Suppressor macrophage treated with lipopolysaccharide for 4 hours (primary cell): ENCODE results near the gene DAND5.
A peak's percentile ranks its signal among the peaks of the same experiment; 100 is the strongest.

Experiments used
- DNase-seq: peaks from one replicate; pipeline ENCODE4 v3.0.0-alpha.2; 2020

Gene DAND5, protein sequence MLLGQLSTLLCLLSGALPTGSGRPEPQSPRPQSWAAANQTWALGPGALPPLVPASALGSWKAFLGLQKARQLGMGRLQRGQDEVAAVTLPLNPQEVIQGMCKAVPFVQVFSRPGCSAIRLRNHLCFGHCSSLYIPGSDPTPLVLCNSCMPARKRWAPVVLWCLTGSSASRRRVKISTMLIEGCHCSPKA

DNA sequence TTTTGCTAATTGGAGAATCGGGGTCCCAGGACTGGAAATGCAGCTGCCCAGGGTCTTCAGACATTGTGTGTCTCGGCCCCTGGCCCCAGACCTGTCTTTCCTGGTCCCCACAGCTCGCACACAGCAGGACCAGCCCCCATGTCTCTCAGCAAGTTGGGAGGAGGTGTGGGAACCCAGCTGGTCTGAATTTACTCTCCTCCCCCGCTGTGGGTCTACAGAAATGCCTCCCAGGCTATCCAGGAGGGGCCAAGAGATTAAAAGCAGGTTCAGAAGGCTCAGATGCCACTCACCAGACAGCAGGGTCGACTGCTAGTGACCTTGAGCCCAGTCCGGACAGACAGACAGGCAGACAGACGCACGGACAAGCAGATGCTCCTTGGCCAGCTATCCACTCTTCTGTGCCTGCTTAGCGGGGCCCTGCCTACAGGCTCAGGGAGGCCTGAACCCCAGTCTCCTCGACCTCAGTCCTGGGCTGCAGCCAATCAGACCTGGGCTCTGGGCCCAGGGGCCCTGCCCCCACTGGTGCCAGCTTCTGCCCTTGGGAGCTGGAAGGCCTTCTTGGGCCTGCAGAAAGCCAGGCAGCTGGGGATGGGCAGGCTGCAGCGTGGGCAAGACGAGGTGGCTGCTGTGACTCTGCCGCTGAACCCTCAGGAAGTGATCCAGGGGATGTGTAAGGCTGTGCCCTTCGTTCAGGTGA is at the start of gene DAND5:
Gene DAND5, plus strand, starts transcription at position 285 of the 697 bp plus-strand sequence. Its CDS starts 85 bp downstream, at position 370.
- no peak for DNase-seq

DNA sequence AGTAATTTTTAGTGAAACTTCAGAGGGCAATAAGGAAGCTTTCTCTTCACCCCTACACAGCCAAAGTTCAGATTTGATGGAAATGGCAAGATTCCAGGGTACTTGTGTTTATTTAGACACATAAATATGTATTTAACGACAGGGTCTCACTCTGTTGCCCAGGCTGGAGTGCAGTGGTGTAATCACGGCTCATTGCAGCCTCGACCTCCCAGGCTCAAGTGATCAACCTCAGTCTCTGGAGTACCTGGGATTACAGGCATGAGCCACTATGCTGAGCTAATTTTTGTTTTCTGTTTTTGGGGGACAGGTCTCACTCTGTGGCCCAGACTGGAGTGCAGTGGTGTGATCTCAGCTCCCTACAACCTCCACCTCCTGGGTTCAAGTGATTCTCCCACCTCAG is 48.3 kb upstream of the DAND5 start:
- DNase-seq, result no peak

DNA sequence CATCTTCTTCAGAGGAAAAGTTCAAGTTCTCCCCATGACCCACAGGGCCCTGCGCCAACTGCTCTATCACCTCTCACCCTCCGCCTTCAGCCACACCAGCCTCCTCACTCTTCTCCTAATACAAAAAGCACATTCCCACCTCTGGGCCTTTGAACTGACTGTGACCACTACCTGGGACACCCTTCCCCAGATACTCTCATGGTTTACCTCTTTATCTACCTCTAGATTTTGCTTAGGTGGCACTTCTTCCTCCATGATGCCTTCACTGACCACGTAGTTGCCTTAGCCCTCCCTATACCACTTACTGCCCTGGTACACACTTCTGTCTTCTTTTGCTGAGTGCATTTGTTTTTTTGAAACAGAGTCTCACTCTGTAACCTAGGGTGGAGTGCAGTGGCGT is 46.4 kb upstream of the DAND5 start:
- no peak for DNase-seq

DNA sequence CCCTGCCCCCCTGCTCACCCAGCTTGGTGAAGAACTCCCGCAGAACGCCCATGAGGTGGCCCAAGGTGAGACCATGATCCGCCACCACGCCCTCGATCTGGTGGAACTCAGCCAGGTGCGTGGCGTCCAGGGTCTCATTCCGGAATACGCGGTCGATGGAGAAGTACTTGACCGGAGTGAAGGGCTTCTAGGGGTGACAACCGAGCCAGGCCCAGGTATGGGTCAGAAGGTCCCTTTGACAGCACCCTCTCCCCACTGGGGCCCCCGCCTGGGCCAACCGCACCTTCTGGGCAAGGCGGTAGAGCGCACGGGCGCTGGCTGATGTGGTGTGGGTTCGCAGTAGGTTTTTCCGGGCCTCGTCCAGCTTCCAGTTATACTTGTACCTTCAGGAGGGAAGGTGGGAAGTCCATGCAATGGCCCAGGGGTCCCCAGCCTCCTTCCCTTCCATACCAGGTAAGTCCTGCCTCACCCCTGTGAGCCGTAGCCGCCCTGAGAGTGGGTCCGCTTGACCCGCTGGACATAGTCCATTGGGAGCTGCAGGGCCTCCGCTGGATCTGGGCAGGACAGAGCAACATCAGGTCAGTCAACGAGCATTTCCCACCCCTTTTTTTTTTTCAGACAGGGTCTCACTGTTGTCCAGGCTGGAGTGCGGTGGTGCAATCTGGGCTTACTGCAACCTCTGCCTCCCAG is 44.6 kb upstream of the DAND5 start:
- no peak for DNase-seq

DNA sequence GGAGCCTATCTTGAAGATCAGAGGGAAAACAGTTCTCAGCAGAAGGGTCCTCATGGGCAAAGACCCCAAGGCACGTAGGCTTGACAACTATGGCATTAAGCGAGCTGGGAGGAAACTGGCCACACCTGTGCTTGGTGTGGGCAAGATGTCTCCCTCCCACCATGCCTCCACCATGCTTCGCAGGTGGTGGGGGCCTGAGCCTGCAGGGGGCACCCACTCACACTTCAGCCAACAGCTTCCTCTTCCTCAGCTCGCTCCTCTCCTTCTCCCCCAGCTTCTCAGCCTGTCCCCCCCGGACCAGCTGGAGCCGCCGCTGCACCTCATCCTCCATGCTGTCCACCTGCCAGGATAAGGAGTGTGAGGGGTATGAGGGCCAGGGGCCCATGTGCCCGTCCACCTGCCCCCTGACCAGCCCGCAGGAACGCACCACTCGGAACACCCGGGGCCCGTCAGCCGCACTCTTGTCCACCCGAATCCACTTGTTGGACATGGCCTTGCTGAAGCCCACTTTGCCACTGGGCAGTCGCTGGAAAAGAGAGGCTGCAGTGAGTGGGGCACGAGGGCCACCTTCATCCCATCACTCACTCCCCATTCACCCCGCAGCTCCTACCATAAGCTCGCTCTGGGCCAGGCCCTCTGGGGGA is 39.3 kb upstream of the DAND5 start:
- no peak for DNase-seq

DNA sequence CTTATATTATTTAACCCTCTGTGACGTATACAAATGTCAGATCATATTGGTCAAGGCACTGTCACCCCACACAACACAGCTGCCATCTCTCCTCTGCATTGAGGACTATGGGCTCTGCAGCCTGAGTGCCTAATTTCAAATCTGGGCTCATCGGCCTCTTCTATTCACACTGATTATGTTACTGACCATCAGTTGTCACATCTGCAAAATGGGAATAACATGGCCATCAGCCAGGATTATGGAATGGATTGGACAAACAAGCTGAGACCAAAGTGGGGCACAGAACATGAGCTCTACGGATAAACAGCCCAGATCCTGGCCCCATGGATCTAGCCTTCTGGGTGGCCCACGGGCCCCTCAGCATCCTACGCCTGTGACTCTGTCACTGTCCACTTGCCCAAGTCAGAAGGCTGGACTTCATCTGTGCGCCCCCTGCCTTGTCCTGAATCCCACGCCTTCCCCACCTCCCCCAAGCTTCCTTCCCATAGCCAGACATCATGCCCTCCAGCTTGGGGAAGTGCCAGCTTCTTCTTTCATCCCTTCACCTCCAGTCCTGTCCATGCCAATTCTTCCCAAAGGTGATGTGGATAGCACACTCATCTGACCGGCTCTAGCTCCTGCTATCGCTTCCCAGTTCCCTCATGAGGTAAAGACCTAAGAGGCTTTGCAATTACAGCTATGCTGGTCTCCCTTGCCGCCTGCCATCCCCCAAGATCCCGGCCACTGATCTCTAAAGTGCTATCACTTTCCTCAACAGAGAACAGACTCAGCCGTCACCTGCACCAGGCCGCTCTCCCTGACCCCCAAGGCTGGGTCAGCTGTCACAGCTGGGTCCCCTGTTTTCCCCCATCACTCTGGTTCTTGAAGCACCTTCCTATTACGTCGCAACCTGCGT is 36.7 kb upstream of the DAND5 start:
- no peak for DNase-seq

DNA sequence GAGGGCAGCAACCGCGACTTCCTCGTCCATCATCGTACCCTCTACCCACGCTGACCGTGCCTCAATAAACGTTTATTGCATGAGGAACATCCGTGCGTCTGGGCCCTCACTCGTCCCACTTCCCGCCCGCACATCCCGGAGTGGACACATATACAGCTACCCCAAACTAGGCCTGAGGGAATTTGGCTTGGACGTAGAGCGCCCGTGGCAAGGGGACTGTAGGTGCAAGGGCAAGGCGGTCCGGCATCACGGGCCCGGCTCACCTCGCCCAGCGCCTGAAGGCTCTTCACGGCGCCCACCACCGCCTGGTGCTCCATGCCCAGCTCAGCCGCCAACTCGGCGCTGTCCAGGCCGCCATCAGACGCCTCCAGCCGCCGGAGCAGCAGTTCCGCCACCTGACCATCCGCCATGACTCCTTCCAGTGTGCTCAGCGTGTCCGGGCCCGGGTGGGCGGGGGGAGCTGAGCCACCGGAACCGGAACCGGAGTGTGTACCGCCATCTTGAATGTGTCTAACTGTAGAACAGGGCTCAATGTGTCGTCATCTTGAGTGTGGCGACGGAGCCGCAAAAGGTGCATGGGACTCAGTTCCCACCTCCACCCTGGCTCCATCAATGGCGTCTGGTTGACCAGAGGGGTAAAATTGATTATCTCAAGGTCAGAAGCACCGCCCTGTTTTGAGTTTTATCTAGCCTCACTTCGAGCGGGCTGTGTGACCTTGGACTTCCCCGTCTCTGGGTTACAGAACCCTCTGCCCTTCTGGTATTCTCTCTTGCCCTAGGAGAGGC is 35.9 kb upstream of the DAND5 start, which contains the start of gene FARSA:
Gene FARSA, minus strand, starts transcription at position 425 of the 786 bp plus-strand sequence. Its CDS starts 15 bp downstream, at position 410.
- DNase-seq, result peak; percentile 95

DNA sequence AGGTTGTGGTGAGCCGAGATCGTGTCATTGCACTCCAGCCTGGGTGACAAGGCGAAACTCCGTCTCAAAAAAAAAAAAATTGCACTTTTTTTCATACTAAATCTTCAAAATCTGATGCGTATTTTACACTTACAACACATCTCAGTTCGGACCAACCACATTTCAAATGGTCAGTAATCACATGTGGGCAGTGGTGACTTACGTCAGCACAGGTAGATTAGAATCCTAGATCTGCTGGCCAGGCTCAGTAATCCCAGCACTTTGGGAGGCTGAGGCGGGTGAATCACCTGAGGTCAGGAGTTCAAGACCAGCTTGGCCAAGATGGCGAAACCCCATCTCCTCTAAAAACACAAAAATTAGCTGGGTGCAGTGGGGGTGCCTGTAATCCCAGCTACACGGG is 34.3 kb upstream of the DAND5 start:
- DNase-seq, result no peak

DNA sequence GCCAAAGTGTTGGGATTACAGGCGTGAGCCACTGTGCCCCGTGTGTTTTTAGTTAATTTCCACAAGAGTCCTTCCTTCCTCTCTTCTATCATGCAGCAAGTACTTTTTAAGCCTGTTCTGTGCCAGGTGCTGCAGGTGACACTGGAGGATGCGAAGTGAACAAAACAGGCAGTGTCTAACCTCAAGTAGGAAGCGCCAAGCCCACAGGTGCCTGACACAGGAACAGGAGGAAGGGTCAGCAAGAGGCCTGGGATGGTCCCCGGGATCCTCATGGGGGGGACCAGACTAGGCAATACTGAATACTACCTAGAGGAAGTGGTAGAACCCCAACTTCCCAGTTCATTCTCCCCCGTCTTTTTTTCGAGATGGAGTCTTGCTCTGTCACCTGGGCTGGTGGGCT is 32.8 kb upstream of the DAND5 start:
- no peak for DNase-seq

DNA sequence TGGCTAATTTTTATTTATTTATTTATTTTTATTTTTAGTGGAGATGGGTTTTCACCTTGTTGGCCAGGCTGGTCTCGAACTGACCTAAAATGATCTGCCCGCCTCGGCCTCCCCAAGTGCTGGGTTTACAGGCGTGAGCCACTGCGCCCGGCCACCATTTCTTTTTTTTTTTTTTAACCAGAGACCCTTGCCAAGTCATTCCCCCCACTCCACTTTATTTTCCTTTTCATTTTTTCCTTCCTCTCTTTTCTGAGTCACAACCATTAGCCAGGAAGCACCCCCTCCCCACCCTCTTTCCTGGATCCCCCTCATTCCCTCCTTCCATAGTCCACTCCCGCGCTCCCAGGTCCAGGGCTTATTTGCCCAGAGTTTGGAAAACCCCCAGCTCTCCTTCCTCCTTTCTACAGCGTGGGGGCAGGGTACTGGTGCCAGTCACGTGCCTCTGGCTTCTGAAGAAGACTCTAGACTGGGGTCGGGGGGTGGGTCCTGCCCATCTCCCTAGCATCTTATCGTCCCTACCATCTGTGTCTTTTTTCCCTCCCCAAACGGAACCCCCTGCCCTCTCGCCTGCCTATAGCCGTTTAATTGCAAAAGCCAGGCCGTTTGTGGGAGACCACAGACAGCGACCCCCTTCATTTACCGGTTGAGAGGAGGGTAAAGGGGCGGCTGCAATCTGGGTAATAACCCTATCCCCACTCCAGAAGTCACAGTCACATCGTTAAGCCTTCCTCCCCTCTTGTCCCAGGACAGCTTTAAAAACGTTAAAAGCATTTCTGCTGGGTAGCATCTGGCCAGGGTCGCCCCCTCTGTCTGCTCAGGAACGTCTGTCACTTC is 32.1 kb upstream of the DAND5 start:
- DNase-seq, result peak; percentile 80

DNA sequence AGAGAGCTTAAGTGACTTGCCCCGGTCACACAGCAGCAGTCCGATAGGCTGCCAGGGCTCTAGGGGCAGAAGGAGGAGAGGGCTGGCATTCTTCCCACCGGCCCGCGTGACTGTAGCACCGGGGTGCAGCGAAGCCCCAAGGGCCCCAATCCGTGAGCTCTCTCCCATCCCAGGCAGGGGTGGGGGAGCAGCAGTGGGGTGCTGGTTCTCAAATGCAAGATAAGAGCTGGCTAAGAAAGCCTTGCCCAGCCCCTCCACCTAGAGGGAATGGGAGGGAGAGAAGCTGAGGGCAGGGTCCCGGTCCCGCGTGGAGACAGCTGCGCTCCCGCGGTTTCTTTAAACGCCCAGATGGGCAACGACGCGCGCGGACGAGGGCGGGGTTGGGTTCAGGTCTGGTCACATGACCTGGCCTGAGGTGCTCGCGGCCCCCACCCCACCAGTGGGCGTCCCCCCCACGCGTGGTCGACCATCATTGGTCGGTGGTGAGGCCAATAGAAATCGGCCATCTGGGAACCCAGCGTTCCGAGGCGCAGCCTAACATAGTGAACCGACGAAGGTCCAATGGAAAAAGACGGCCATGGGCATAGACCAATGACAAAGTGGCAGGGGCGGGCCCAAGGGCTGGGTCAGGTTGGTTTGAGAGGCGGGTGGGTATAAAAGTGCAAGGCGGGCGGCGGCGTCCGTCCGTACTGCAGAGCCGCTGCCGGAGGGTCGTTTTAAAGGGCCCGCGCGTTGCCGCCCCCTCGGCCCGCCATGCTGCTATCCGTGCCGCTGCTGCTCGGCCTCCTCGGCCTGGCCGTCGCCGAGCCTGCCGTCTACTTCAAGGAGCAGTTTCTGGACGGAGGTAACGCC is 31.2 kb upstream of the DAND5 start, which contains the start of gene CALR:
Gene CALR, plus strand, starts transcription at position 683 of the 852 bp plus-strand sequence. Its CDS starts 71 bp downstream, at position 754.
- DNase-seq, result peak; percentile 99

DNA sequence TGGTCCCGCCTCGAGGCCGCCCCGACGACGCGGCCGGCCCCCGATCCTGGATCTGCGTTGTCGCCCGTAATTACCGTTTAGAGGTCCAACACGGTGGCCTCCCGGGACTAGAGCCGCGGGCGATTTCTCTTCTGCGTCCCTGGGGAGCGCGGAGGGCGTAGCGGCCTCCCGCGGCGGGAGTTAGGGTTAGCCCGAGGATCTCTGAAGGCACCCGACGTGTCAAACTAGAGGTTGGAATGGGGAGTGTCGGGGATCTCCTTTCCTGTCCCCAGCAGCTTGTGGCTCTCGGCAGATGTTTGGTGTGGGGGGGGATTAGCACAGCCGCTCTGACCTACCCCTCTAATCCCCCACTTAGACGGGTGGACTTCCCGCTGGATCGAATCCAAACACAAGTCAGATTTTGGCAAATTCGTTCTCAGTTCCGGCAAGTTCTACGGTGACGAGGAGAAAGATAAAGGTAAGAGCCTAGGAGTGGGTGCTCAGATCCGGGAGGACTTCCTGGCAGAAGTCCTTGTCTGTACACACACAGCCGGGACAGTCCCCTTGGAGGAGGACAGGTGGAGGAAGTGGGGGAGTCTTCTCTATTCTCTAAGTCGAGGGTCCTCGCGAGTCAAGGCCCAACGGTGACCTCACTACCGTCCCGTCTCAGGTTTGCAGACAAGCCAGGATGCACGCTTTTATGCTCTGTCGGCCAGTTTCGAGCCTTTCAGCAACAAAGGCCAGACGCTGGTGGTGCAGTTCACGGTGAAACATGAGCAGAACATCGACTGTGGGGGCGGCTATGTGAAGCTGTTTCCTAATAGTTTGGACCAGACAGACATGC is 30.4 kb upstream of the DAND5 start:
- DNase-seq, result peak; percentile 63

DNA sequence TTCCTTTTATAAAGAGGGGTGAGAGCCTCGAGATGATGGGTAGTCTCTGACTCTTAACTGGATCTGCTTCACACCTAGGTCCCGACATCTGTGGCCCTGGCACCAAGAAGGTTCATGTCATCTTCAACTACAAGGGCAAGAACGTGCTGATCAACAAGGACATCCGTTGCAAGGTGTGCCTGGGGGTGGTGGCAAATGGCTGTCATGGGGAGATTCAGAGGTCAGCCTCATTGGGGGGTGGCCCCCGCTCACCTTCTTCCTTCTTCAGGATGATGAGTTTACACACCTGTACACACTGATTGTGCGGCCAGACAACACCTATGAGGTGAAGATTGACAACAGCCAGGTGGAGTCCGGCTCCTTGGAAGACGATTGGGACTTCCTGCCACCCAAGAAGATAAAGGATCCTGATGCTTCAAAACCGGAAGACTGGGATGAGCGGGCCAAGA is 29.4 kb upstream of the DAND5 start:
- DNase-seq, result no peak

DNA sequence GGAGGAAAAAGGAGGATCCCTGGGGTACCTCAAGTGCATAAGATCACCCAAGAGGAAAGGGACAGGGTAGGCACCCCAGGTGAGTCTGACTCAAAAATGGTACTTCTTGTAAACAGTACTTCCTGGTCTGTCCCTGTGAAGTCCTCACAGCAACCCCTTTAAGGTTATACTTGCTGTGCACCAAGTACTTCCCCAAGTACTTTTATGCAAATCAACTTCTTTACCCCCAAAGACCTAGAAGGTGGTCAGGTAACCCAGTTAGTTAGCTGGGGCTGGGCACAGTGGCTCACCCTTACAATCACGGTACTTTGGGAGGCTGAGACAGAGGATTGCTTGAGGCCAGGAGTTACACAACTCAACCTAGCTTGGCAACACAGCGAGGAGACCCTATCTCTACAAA is 28.5 kb upstream of the DAND5 start:
- no peak for DNase-seq

DNA sequence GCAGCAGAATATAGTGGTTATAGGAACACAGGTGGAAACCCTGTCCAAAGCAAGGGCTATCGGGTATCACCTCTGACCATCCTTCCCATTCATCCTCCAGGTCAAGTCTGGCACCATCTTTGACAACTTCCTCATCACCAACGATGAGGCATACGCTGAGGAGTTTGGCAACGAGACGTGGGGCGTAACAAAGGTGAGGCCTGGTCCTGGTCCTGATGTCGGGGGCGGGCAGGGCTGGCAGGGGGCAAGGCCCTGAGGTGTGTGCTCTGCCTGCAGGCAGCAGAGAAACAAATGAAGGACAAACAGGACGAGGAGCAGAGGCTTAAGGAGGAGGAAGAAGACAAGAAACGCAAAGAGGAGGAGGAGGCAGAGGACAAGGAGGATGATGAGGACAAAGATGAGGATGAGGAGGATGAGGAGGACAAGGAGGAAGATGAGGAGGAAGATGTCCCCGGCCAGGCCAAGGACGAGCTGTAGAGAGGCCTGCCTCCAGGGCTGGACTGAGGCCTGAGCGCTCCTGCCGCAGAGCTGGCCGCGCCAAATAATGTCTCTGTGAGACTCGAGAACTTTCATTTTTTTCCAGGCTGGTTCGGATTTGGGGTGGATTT is 25.8 kb upstream of the DAND5 start:
- DNase-seq, result no peak

DNA sequence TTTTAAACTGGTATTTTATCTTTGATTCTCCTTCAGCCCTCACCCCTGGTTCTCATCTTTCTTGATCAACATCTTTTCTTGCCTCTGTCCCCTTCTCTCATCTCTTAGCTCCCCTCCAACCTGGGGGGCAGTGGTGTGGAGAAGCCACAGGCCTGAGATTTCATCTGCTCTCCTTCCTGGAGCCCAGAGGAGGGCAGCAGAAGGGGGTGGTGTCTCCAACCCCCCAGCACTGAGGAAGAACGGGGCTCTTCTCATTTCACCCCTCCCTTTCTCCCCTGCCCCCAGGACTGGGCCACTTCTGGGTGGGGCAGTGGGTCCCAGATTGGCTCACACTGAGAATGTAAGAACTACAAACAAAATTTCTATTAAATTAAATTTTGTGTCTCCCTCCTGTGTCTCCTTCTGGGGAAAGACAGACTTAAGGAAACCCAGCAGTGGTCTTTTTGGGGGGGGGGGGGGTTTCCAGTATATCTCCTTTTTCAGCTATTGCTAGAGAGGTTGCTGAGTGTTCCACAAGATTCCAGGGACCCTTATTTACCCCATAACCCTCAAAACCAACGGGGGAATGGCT is 25.2 kb upstream of the DAND5 start:
- DNase-seq, result no peak

DNA sequence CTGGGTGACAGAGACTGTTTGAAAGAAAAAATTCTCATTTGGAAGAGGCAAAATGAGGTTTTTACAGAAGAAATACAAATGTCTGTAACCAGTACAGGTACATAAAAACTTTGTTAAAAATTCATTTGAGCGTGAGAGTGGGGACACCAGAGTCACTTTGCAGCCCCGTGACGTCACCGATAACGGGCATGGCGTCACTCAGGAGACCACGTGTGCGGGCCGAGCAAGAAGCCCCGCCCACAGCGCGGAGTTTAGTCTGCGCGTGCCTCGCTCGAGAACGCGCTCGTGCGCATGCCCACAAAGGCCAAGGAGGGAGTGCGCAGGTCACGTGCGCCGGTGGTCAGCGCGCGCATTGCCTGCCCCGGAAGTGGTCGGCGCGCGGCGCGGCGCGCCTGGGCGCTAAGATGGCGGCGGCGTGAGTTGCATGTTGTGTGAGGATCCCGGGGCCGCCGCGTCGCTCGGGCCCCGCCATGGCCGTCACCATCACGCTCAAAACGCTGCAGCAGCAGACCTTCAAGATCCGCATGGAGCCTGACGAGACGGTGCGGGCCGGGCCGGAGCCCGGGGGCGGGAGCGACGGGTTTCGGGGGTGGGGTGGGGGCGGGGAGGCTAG is 23.8 kb upstream of the DAND5 start, which contains the start of gene RAD23A:
Gene RAD23A, plus strand, starts transcription at position 384 of the 613 bp plus-strand sequence. Its CDS starts 87 bp downstream, at position 471.
- DNase-seq, result peak; percentile 100
